Smooth muscle cell (in vitro differentiated cells): Measurements from ENCODE around the gene EDAR. TPM values are rescaled to one million over a fixed set of nuclear protein-coding genes. Genes with fewer than 3 reads are reported as not detected.

Source experiments
- DNase-seq: peaks from one replicate; lab custom pipeline; 2025; ENCODE audit not compliant: unreplicated experiment; lab: John Stamatoyannopoulos, UW
- H2AFZ ChIP-seq: fragments of 200-600 bp; sonication (generic); 2 replicates; pipeline ENCODE4 v1.6.0; 2016; ENCODE audit warnings: antibody characterized with exemption, low read depth, mild to moderate bottlenecking
- H3F3A ChIP-seq: fragments of 200-600 bp; sonication (generic); 2 replicates; pipeline ENCODE4 v1.6.0; 2017; ENCODE audit warnings: antibody characterized with exemption, low read depth
- H3K27ac ChIP-seq: fragments of 200-600 bp; sonication (generic); 2 replicates; pipeline ENCODE4 v1.5.1; 2016; ENCODE audit warnings: low read depth, mild to moderate bottlenecking
- H3K27me3 ChIP-seq: fragments of 200-600 bp; sonication (generic); 2 replicates; pipeline ENCODE4 v1.6.1; 2016; ENCODE audit warnings: low read depth, mild to moderate bottlenecking
- H3K36me3 ChIP-seq: fragments of 200-600 bp; sonication (generic); 2 replicates; pipeline ENCODE4 v1.5.1; 2016; ENCODE audit warnings: low read depth
- H3K4me1 ChIP-seq: fragments of 200-600 bp; sonication (generic); 2 replicates; pipeline ENCODE4 v1.5.1; 2016; ENCODE audit warnings: low read depth
- H3K4me2 ChIP-seq: fragments of 200-600 bp; sonication (generic); 2 replicates; pipeline ENCODE4 v1.6.0; 2016; ENCODE audit warnings: mild to moderate bottlenecking
- H3K4me3 ChIP-seq: fragments of 200-600 bp; sonication (generic); 2 replicates; pipeline ENCODE4 v1.5.1; 2016; ENCODE audit warnings: mild to moderate bottlenecking
- H3K79me2 ChIP-seq: fragments of 200-600 bp; sonication (generic); 2 replicates; pipeline ENCODE4 v1.6.0; 2016; ENCODE audit warnings: low read depth, mild to moderate bottlenecking
- H3K9ac ChIP-seq: fragments of 200-600 bp; sonication (generic); 2 replicates; pipeline ENCODE4 v1.6.0; 2016; ENCODE audit warnings: low read depth
- H3K9me3 ChIP-seq: fragments of 200-600 bp; sonication (generic); replicated peaks from 2 replicates; pipeline ENCODE4 v1.5.1; 2016; ENCODE audit warnings: low read depth
- H4K20me1 ChIP-seq: fragments of 200-600 bp; sonication (generic); 2 replicates; pipeline ENCODE4 v1.6.0; 2016; ENCODE audit warnings: low read depth
- CTCF ChIP-seq: fragments of 200-600 bp; sonication (generic); IDR thresholded peaks from 2 replicates; pipeline ENCODE4 v1.5.1; 2017; ENCODE audit warnings: borderline replicate concordance, mild to moderate bottlenecking, antibody characterized with exemption; ENCODE audit not compliant: insufficient read depth, poor library complexity, severe bottlenecking
- WGBS: methylation state at CpG from one replicate; pipeline ENCODE4 v1.1.7; 2016; ENCODE audit warnings: low lambda C conversion rate; 5-methylcytosine and 5-hydroxymethylcytosine counted together
- polyA plus RNA-seq: library from polyadenylated mRNA; unstranded; fragments of >200 nt; fragmentation: Nextera tagmentation; extraction: Ambion mirVana; gene quantifications from 2 replicates; pipeline ENCODE4 v1.2.1, GENCODE V29; 2016
- small RNA-seq: library from RNA; depleted of rRNA; stranded (forward); fragments of <200 nt; gene quantifications from one replicate; pipeline ENCODE3, GENCODE V24; 2014
- total RNA-seq: library from RNA; depleted of rRNA; stranded (reverse); fragments of >200 nt; gene quantifications from 2 replicates; pipeline ENCODE4 v1.2.3, GENCODE V29; 2014

The EDAR gene
- total and polyA plus RNA-seq, 2 experiments from 2014 or later: 0.09 TPM; not detected in 1

DNA sequence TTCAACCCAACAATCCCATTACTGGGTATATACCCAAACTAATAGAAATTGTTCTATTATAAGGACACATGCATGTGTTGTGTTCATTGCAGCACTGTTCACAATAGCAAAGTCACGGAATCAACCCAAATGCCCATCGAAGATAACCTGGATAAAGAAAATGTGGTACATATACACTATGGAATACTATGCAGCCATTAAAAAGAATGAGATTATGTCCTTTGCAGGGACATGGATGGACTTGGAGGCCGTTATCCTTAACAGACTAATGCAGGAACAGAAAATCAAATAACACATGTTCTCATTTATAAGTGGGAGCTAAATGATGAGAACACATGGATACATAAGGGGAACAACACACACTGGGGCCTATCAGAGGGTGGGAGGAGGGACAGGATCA lies 136.6 kb downstream of the EDAR start:
- 98% methylated on average over 3 of the region's 3 CpGs for WGBS
- no peak overlapping the region for H3K27ac ChIP-seq
- H3F3A ChIP-seq: no peaks in the 10 kb centered on the region
- H3K9me3 ChIP-seq: no peaks in the 10 kb centered on the region
- no peaks in the 10 kb centered on the region for H3K36me3 ChIP-seq
- H3K27me3 ChIP-seq: no peaks in the 10 kb centered on the region
- TF ChIP-seq CTCF: no peak
- no peak for DNase-seq
- no peak overlapping the region for H3K4me2 ChIP-seq
- H3K79me2 ChIP-seq: no peaks in the 10 kb centered on the region
- H3K4me1 ChIP-seq: no peaks in the 10 kb centered on the region
- H4K20me1 ChIP-seq: no peaks in the 10 kb centered on the region
- H3K9ac ChIP-seq: no peak overlapping the region
- H2AFZ ChIP-seq: no peak overlapping the region
- no peak overlapping the region for H3K4me3 ChIP-seq

DNA sequence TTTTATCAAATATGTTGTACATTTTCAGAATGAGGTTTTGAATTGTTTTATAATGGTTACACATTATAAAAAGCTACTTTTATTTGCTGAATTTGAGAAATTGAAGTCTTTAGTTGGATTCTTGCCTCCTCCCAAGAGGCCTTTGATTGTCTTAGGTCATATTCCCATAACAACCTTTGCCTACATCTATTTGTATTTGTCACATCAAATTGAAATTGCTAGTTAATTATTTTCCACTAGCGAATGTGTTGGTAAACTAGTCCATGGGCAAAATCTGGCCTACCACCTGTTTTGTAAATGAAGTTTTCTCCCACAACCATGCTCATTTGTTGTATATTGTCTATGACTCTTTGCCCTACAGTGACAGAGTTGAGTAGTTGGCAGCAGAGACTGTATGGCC lies 142.0 kb downstream of the EDAR start:
- H3K9me3 ChIP-seq: no peaks in the 10 kb centered on the region
- no peaks in the 10 kb centered on the region for H3K79me2 ChIP-seq
- no peaks in the 10 kb centered on the region for H3K27me3 ChIP-seq
- no peak for TF ChIP-seq CTCF
- no peaks in the 10 kb centered on the region for H3F3A ChIP-seq
- DNase-seq: no peak
- 100% methylated on average over 1 of the region's 1 CpG for WGBS
- no peak overlapping the region for H3K9ac ChIP-seq
- no peak overlapping the region for H3K4me2 ChIP-seq
- H3K4me3 ChIP-seq: no peak overlapping the region
- no peak overlapping the region for H3K27ac ChIP-seq
- H3K36me3 ChIP-seq: no peaks in the 10 kb centered on the region
- no peak overlapping the region for H2AFZ ChIP-seq
- no peaks in the 10 kb centered on the region for H4K20me1 ChIP-seq
- H3K4me1 ChIP-seq: no peaks in the 10 kb centered on the region

DNA sequence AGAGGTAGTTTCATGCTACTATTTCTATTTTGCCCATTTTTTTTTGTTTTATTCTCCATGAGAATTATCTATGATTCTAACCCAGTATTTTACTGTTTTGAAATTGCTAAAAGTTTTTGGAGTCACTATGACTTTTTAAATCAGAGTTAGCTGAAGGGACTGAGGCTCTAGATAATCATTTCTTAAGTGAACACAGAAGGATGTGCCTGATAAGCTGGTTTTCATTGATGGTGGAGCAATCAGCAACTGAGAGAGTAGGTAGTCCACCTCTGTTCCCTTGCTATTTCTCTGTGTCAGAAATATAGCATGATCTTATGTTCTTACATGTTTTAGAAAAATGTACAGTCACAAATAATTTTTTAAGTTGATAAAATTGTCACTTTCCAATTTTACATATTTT lies 143.1 kb downstream of the EDAR start:
- no peaks in the 10 kb centered on the region for H3K4me1 ChIP-seq
- no peak overlapping the region for H3K4me3 ChIP-seq
- no peaks in the 10 kb centered on the region for H3F3A ChIP-seq
- H4K20me1 ChIP-seq: no peaks in the 10 kb centered on the region
- no peak overlapping the region for H3K9ac ChIP-seq
- no peak for TF ChIP-seq CTCF
- no peak overlapping the region for H3K27ac ChIP-seq
- no peaks in the 10 kb centered on the region for H3K27me3 ChIP-seq
- DNase-seq: no peak
- no peaks in the 10 kb centered on the region for H3K79me2 ChIP-seq
- H3K4me2 ChIP-seq: no peak overlapping the region
- no peak overlapping the region for H2AFZ ChIP-seq
- H3K9me3 ChIP-seq: no peaks in the 10 kb centered on the region
- peaks cover 6% of the 10 kb centered on the region for H3K36me3 ChIP-seq

Small RNA genes lying within 50 kb of the gene (small RNA-seq; reads per million reads assigned to genes)
- gene AC073415.1: not detected

Other genes with a start within 250 kb of the EDAR start
- gene CCDC138, start 202.4 kb downstream of the EDAR start, total RNA-seq: 5.9 and 24.3 TPM in 2 replicates
- gene CCDC138, start 202.4 kb downstream of the EDAR start, polyA plus RNA-seq: 2.7 and 5.8 TPM in 2 replicates
- 6.5 and 6.6 TPM in 2 replicates for gene SH3RF3, start 140.0 kb upstream of the EDAR start, total RNA-seq
- gene SH3RF3, start 140.0 kb upstream of the EDAR start, polyA plus RNA-seq: 6.6 and 11.8 TPM in 2 replicates